GM12873 (cell line): ENCODE results near the gene EIF1.

Source experiments
- TF ChIP-seq, protein P1 (sequence below): IDR thresholded peaks from 2 replicates; pipeline ENCODE4 v1.5.1; 2012; ENCODE audit warnings: low read depth, mild to moderate bottlenecking, moderate library complexity, low read length, control low read depth; ENCODE audit not compliant: insufficient read depth; ENCODE audit errors: missing control alignments

EIF1 gene

DNA sequence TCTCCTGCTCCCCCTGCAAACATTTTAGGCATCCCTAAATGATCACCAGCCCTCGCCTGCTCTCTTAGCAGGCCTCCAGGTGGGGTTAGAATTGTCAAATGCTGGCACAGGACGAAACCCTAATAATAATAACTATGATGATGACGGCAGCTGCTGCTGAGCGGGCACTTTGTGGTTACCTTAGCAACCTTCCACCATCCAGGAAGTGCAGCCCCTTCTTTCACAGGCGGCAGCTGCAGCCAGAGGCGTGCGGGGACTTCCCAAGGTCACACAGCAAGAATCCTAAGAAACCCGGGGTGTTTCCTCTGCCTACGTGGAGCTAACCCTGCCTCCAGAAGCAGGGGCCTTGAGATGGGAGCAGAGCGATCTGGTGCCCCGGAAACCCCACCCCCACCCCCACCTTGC is 22.4 kb upstream of the EIF1 start:
- TF ChIP-seq, protein P1, sequence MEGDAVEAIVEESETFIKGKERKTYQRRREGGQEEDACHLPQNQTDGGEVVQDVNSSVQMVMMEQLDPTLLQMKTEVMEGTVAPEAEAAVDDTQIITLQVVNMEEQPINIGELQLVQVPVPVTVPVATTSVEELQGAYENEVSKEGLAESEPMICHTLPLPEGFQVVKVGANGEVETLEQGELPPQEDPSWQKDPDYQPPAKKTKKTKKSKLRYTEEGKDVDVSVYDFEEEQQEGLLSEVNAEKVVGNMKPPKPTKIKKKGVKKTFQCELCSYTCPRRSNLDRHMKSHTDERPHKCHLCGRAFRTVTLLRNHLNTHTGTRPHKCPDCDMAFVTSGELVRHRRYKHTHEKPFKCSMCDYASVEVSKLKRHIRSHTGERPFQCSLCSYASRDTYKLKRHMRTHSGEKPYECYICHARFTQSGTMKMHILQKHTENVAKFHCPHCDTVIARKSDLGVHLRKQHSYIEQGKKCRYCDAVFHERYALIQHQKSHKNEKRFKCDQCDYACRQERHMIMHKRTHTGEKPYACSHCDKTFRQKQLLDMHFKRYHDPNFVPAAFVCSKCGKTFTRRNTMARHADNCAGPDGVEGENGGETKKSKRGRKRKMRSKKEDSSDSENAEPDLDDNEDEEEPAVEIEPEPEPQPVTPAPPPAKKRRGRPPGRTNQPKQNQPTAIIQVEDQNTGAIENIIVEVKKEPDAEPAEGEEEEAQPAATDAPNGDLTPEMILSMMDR: no peak

DNA sequence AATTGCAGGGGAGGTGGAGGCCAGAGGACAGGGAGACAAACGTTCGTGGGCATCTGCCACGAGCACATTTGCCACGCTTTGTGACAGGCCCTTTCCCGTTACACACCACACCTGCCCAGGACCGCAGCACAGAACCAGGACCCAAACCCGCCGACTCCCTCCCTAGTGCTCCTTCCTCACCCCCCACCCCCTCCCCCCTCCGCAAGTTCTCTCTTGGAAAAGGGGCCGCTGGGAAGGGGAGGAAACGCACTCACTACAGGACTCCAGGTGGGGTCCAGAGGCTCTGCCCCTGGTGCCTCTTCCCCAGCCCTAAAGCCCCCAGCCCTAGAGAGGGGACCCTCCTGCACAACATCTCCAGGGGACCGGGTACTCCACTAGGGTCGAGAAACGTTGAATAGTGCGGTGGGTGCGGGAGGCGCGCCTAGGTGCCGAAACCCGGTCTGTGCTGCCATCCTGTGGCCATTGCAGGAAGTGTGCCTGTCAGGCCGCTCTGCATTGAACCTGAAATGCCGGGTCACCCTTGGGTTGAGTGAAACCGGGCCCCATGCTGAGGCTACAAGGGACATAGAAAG is 21.9 kb upstream of the EIF1 start:
- TF ChIP-seq, protein P1: peak; percentile 96

DNA sequence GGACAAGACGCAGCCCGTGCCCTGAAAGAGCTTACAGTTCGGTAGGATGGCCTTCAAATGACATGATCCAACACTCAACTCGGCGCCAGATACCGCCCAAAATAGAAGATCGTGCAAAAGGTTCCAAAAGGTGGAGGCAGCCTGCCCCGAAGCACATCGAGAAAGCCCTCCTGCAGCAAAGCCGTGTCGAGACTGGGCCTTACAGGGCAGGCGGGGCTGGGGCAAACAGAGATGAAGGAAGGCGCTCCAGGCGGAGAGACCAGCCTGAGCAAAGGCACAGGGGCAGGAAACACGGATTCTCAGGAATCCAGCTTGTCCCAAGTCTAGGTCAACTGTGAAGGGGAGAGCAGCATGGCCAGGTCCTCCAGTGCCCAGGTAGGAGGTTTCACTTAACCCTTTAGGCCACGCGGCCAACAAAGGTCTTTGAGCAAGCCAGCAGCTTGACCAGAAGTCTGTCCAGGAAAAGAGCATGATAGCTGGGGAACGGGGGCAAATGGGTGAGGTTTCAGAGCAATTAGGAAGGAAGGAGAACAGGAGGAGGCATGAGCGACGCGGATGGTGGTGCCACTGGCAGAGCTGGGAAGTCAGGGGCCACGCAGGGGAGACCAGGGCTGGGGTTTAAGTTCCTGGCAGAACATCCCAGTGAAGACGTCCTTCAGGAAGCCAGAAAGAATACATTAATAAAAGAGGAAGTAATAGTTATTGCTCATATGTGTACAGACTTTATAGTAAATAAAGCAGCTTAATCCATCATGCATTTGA is 21.2 kb upstream of the EIF1 start:
- TF ChIP-seq, protein P1: no peak

DNA sequence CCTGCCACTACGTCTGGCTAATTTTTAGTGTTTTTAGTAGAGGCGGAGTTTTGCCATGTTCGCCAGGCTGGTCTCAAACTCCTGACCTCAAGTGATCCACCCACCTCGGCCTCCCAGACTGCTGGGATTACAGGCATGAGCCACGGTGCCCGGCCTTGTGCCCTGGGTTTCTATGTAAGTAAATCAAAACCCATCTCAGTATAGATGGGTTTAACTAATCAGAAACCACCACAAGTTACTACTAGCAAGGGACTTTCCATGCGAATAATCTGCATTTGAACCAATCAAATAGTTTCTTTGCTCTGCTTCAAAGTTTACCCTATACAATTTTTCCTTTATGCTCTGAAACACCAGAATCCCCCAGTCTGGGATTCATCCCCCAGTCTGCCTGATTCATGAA is 16.5 kb upstream of the EIF1 start:
- TF ChIP-seq, protein P1: no peak

DNA sequence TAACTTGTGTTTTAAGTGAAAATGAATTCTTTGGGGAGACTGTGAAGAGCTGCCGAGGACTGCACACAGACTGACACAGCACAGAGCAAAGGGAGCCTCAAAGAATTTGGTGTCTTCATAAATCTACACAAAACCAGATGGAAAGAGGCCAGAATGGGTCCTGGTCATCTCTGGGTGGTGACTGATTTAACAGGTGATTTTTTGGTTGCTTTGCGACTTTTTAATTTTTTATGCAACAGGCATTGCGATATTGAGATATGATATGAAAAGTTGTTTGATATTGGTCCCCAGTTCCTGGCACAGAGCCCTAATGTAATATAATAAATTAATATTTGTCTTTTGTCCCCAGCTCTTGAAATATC is 12.6 kb upstream of the EIF1 start:
- TF ChIP-seq, protein P1: no peak

DNA sequence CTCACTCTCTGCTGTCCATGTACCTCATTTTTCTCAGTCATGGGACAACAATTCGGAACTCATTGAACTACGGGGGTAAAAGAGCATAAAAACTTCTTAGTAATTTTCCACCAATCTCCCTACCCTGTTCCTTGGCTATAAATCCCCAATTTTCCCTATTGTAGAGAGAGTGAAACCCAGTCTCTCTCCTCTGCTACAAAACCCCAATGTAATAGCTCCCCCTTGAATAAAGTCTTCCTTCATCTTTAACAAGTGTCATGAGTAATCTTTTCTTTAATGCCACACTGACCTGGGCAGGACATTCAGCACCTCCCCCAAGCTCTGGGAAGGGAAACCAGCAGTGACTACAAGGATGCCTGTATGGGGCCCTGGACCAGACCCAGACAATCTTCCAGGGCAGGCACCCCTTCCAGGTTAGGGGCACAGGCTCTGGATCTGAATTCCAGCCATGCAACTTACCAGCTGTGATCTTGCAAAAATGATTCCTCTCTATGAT is 10.2 kb upstream of the EIF1 start:
- TF ChIP-seq, protein P1: no peak

DNA sequence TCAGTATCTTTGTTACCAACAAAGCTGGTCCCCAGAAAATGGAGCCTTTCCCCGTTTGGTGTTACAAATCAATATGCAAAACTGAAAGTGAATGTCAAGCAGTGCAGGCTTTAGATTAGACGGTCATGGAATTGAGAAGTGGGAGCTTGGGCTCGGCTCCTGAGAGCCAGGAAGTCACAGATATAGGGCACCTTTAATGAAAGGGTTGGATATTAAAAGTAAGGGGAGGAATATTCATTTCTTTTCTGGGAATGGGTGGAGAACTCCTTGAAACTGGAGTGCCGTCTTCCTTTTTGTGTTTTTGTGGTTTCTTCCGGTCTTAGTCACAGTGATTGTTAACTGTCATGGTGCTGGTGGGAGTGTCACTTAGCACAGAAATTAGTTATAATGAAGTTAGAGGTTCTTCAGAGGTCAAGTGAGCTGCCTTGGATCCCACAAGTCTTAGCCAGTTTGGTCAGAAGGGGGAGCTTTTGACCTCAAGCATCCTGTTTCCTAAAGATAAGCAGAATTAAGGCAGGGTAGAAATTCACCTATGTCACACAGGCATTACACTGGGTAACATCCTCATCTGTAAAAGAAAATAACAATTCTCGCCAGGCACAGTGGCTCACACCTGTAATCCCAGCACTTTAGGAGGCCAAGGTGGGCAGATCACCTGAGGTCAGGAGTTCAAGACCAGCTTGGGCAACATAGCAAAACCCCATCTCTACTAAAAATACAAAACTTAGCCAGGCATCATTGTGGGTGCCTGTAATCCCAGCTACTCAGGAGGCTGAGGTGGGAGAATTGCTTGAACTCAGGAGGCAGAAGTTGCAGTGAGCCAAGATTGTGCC is 9.6 kb upstream of the EIF1 start:
- TF ChIP-seq, protein P1: peak; percentile 49
